SH-SY5Y (cell line): Measurements from ENCODE around the gene DHX35.

Source experiments
- GATA2 ChIP-seq: IDR thresholded peaks from 2 replicates; pipeline ENCODE4 v1.6.1; 2011; ENCODE audit warnings: mild to moderate bottlenecking, low read depth, low read length
- GATA3 ChIP-seq: IDR thresholded peaks from 2 replicates; pipeline ENCODE4 v1.6.1; 2011; ENCODE audit warnings: low read depth, mild to moderate bottlenecking, low read length, moderate library complexity

DNA sequence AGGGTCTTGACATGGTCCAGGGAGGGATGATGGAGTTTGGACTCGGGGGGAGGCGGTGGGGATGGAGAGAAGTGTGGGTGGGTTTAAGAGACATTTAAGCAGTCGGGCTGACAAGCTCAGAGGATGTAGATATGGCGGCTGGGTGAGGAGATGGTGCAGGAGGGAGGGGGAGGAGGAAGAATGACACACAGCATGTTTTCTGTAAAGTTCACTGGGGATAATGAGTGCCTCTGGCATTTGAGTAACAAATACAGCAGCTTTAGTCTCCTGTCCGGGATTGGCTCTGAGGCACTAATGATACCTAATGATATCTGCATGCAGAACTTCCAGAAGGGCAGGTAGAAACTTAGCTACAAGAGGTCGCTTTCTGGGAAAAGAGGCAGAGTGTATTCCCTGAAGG is 107.8 kb downstream of the DHX35 start:
- TF ChIP-seq GATA3 = no peak
- no peak for TF ChIP-seq GATA2
